NOMO-1 treated with DMSO at 0.1 percent for 48 hours (cell line): ENCODE results near the gene FGD5.
"Not testable (repeated sequence)": the region's sequence is repeated elsewhere in the genome, so short reads cannot be mapped to it uniquely, and the experiment has no call there.

ENCODE experiments used
- DNase-seq: peaks from one replicate; lab custom pipeline; 2025; ENCODE audit not compliant: unreplicated experiment; lab: John Stamatoyannopoulos, UW

The FGD5 gene

DNA sequence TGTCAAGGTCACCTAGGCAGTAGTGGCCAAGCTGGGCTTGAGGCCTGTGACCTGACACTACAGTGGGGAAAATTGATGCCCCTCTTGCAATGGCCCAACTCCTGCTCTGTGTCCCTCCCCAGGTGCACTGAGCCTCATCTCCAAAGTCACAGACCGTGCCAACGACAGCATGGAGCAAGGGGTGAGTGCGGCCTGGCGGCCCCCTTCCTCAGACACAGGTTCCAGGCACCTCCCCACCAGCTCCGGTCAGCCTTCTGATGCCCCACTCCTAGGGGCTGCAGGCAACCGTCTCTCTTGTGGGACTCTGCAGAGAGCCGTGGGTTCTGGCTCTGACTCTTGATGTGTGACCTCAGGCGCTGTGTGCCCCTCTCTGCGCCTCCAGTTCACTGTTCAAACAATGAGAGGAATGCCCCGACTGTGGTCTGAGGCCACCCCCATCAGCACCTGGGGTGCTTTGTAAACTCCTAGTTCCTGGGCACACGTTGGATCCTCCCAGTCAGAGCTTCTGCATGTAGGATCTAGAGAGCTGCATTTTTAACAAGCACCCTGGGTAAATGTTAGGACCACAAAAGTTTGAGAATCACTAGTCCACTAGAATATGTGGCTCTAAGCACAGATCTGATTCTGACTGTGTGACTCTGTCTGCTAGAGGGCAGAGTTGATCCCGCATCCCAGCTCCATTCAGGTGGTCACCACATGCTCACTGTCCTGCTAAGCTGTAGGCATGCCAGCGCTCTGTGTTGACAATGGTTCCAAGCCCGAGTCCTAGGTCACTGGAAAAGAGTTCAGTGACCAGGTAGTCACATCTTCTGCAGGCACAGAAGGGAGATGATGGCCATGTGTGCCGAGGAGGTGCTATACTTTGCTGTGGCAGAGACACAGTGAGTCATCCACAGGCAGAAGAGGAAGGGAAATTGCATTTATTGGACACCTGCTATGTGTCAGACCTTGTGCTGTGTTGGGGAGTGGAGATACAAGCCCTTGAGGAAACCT lies 82.4 kb downstream of the FGD5 start:
- peak; percentile 12 for DNase-seq

- DNase-seq = no peak
Measured at GRCh38 chr3:14902719-14903118, 84.0 kb downstream of the FGD5 start.

GRCh38 chr3:14903501-14903900 lies 84.7 kb downstream of the FGD5 start:
- not testable (repeated sequence) for DNase-seq

- DNase-seq = no peak
Measured at GRCh38 chr3:14905055-14905657, 86.4 kb downstream of the FGD5 start.

GRCh38 chr3:14906355-14906971 lies 87.7 kb downstream of the FGD5 start:
- DNase-seq = no peak

- DNase-seq = no peak
Measured at GRCh38 chr3:14907043-14907966, 88.5 kb downstream of the FGD5 start.

- no peak for DNase-seq
Measured at GRCh38 chr3:14909250-14909649, 90.5 kb downstream of the FGD5 start.

DNA sequence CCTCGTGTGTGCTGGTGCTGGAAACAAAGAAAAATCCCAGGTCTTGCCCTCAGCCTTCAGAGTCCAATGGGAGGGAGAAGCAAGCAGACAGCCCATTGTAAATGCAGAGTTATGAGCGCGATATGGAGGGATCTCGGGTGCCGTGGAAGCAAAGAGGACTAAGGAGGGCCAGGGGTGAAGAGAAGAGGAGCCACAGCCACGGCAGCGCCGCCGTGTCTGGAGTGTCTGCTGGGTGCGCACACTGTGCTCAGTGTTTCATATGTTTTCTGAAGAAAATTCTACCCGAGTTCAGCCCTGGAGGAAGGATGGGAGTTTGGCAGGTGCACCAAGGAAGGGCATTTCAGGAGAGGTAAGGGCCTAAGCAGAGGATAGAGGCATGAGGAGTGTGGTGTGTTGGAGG lies 92.9 kb downstream of the FGD5 start:
- no peak for DNase-seq

GRCh38 chr3:14913071-14913925 lies 94.5 kb downstream of the FGD5 start:
- DNase-seq = no peak

GRCh38 chr3:14913926-14914778 lies 95.4 kb downstream of the FGD5 start:
- no peak for DNase-seq

DNA sequence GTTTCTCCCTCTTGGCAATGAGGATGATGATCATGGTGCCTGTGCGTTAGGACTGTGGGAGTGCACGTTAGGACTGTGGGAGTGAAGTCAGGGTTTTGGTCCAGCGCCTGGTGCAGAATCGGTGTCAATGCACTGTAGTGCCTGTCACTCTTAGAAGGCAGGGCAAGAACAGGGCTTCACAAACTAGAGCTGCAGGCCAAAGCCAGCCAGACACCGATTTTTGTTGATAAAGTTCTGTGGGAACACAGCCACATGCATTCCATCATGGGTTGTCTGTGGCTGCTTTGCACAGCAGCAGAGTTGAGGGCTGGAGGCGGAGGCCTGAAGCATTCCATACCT lies 96.0 kb downstream of the FGD5 start:
- DNase-seq = no peak

GRCh38 chr3:14915636-14916222 lies 97.0 kb downstream of the FGD5 start:
- no peak for DNase-seq

GRCh38 chr3:14918356-14918860 lies 99.6 kb downstream of the FGD5 start:
- DNase-seq = no peak

DNA sequence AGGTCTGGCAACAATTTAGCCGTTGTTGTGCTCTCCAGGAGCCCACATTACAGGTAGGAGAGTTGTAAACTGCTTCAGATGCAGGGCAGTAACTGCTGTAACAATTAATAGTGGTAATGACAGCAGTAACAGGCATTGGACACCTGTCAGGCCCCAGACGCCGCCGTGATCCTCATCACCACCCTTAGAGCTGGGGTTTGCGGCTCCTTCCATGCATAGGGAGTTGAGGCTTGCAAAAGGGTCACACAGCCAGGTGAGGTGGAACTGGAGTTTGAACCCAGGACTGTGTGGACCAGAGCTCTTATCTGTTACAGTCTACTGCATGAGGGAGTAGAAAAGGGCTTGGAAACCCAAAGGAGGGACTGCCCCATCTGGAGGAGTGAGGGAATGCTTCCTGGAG lies 101.8 kb downstream of the FGD5 start:
- no peak for DNase-seq

- DNase-seq = peak; percentile 68
Measured at GRCh38 chr3:14921034-14921616, 102.4 kb downstream of the FGD5 start.

DNA sequence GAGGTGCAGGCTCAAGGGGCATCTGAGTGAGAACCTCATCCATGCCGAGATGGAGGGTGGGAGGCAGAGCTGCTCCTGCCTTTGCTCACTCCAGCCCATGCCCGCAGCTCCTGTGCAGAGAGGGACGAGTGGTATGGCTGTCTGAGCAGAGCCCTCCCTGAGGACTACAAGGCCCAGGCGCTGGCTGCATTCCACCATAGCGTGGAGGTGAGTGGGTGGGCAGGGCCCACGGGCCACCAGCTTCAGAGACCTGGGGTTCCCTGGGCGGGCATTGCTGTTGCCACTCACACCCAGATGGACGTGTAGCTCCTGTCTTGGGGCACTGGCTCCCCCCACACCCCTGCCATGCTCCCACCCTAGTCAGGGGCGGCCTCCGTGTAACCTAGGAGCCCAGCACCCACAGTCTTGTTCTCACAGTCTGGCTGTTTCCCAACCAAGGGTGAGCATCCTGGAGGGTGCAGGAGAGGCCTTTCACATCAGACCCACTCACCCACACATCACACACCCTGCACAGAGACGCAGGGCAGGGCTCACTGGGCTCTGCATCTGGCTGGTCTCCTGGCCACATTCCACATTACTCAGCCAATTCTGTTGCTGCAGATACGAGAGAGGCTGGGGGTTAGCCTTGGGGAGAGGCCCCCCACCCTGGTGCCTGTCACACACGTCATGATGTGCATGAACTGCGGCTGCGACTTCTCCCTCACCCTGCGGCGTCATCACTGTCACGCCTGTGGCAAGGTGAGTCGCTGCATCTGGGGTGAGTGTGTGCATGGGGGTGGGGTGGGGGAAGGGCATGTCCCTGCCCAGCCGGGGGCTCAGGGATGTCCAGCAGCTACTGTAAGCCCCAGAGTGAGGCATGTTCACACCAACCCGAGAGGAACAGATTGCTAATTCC lies 103.3 kb downstream of the FGD5 start:
- no peak for DNase-seq

DNA sequence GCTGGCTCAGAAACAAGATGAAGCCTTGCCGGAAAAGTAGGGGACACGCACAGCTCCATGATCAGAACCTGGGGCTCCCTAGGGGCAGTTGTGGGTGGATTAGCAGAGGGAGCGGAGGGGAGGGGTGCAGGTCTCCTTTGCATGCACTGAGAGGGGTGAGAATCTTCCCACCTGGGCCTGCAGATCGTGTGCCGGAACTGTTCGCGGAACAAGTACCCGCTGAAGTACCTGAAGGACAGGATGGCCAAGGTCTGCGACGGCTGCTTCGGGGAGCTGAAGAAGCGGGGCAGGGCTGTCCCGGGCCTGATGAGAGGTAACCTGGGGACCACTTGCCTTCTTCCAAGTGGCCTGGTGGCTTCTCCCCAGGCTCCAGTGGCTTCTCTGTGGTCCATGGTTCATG lies 104.1 kb downstream of the FGD5 start:
- no peak for DNase-seq
